Prostate gland (tissue), 2 donors: ENCODE results near the gene SLC51A.

Experiments used
- CTCF ChIP-seq, 4 experiments: fragments of 200-600 bp in 2 of 4; fragments of 450-650 bp in 2 of 4; sonication (generic) in 2 of 4; IDR thresholded peaks; 1 replicate in 3 of 4; 2 replicates in 1 of 4; pipeline ENCODE4 v1.5.1; 2016 to 2019; ENCODE audit warnings: antibody characterized with exemption in 4 of 4, mild to moderate bottlenecking in 2 of 4, moderate library complexity in 2 of 4
- POLR2A ChIP-seq: fragments of 450-650 bp; IDR thresholded peaks from one replicate; pipeline ENCODE4 v1.6.1; 2016; ENCODE audit warnings: antibody characterized with exemption, mild to moderate bottlenecking

GRCh38 chr3:196192036-196192523 lies 24.3 kb upstream of the SLC51A start:
- TF ChIP-seq CTCF (IDR thresholded peaks at IDR 0.05): no peak
- TF ChIP-seq POLR2A: no peak
